GM19324 (cell line): Measurements from ENCODE around the gene ZNF93.
"Not testable (repeated sequence)": the region's sequence is repeated elsewhere in the genome, so short reads cannot be mapped to it uniquely, and the experiment has no call there.

ENCODE experiments used
- ATAC-seq: cut with Tn5 transposase; IDR thresholded peaks from one replicate; pipeline ENCODE4 v1.9.1; 2021; ENCODE audit warnings: mild to moderate bottlenecking, moderate library complexity; ENCODE audit not compliant: unreplicated experiment, low FRiP score

The ZNF93 gene

DNA sequence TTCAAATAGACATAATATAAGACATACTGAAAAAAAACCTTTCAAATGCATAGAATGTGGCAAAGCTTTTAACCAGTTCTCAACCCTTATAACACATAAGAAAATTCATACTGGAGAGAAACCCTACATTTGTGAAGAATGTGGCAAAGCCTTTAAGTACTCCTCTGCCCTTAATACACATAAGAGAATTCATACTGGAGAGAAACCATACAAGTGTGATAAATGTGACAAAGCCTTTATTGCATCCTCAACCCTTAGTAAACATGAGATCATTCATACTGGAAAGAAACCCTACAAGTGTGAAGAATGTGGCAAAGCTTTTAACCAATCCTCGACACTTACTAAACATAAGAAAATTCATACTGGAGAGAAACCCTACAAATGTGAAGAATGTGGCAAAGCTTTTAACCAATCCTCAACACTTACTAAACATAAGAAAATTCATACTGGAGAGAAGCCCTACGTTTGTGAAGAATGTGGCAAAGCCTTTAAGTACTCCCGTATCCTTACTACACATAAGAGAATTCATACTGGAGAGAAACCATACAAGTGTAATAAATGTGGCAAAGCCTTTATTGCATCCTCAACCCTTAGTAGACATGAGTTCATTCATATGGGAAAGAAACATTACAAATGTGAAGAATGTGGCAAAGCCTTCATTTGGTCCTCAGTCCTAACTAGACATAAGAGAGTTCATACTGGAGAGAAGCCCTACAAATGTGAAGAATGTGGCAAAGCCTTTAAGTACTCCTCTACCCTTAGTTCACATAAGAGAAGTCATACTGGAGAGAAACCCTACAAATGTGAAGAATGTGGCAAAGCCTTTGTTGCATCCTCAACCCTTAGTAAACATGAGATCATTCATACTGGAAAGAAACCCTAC lies 32.9 kb downstream of the ZNF93 start:
- ATAC-seq = not testable (repeated sequence)

GRCh38 chr19:19937403-19937802 lies 36.7 kb downstream of the ZNF93 start:
- no peak for ATAC-seq

DNA sequence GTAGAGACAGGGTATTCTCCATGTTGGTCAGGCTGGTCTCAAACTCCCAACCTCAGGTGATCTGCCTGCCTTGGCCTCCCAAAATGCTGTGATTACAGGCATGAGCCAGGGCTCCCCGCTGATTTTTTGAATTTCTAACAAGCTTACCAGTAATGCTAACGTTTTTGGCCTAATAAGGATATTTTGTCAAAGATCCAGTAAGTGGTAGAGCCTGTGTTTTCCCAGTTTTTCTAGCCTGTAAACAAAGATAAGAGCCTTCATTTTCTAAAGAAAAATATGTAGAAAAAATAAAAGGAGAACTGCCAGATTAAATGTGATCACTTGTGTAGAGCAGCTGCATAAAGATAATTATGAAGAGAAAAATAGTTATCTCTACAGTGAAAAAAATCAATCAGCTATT lies 37.7 kb downstream of the ZNF93 start:
- ATAC-seq = no peak

DNA sequence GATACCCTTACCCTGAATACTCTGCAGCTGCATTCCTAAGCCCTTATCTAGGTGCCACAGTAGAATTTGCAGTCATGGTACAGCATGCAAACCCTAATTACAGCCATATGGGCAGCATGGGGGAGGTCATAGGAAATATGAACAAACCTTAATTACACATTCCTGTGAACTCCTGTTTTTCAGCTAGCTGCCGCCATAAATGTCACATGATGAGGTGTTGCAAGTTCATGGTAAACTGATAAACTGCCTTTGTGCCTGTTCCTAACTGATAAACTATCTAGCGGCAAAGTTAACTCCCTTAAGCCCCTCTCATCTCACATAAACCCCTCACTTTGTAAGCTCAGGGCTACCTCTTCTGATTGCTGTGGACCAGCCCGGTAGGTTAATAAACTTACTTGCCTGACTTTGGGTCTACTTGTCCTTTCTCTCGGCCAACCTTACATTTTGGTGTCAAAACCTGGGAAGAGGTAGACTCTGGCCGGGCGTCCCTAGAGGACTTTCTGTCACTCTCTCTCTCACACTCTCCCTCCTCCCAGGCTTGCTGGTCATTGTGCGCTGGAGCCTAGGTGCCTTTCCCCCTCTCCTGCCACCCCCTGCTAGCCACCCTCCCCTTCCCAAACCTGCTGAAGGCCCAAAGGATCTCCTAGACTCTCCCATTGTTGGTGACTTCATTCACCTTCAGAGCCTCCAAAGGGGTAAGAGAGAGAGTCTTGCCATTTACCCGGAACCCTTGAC lies 43.3 kb downstream of the ZNF93 start:
- ATAC-seq = no peak

- ATAC-seq = no peak
Measured at GRCh38 chr19:19944583-19944880, 43.8 kb downstream of the ZNF93 start.

DNA sequence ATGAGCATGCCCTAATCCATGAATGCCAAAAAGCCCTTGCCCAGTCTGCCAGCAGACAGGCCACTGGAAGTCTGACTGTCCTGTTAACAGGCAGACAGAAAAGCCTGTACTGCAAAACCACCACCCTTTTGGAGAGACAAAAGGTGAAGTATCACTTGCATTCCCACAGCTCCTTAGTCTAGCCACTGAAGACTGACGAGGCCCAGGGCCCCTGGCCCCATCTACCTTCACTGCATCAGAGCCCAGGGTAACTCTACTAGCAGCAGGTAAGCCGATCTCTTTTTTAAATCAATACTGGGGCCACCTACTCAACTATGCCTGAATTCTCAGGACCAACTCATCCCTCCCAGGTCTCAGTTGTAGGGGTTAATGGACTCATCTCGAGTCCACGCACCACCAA lies 45.5 kb downstream of the ZNF93 start:
- ATAC-seq = no peak

DNA sequence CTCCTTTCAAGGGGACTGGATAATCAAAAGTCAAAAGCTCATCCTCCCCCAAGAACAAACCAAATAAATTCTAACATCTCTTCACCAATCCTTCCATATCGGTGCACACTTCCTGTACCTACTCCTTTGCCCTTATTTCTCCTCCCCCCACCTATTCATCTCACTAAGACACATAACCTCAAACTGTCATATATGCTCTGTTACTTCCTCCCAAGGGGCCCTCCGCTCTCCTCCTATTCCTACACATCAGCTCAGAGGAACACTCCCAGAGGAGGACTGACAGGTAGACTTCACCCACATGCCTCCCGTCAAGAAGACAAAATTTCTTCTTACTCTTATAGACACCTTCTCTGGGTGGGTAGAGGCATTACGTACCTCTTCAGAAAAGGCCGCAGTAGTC lies 48.1 kb downstream of the ZNF93 start:
- ATAC-seq = no peak

GRCh38 chr19:19955208-19955607 lies 54.5 kb downstream of the ZNF93 start:
- no peak for ATAC-seq

GRCh38 chr19:19956434-19957075 lies 55.8 kb downstream of the ZNF93 start:
- no peak for ATAC-seq

GRCh38 chr19:19957766-19958165 lies 57.0 kb downstream of the ZNF93 start:
- ATAC-seq = not testable (repeated sequence)

DNA sequence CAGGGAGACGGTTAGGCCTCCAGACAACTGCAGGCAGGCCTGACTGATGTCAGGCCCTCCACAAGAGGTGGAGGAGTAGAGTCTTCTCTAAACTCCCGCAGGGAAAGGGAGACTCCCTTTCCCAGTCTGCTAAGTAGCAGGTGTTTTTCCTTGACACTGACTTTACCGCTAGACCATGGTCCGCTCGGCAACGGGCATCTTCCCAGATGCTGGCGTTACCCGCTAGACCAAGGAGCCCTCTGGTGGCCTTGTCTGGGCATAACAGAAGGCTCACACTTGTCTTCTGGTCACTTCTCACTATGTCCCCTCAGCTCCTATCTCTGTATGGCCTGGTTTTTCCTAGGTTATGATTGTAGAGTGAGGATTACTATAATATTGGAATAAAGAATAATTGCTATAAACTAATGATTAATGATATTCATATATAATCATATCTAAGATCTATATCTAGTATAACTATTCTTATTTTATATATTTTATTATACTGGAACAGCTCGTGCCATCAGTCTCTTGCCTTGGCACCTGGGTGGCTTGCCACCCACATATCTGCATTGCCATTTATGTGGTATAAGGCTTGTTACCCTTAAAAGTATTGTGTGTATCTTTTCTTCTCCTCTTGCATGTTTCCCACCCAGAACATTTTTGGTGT lies 58.5 kb downstream of the ZNF93 start:
- ATAC-seq = not testable (repeated sequence)

DNA sequence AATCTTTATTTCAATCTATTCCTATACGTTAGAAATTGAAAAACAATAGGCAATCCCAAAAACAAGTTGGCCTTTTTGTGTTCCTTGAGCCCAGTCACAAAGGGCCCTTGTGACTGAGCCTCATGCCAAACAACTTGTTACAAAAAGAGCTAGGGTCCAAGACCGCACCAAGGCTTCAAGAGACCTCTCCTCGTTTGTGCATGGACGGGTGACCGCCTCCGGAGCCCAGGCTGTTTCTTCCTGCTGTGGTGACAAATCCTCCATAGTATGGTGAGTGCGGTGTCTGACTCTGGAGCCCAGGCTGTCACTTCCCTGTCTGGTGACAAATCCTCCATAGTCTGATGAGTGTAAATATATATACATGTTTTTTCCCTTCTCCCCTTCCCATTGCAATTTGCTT lies 63.7 kb downstream of the ZNF93 start:
- ATAC-seq = no peak

DNA sequence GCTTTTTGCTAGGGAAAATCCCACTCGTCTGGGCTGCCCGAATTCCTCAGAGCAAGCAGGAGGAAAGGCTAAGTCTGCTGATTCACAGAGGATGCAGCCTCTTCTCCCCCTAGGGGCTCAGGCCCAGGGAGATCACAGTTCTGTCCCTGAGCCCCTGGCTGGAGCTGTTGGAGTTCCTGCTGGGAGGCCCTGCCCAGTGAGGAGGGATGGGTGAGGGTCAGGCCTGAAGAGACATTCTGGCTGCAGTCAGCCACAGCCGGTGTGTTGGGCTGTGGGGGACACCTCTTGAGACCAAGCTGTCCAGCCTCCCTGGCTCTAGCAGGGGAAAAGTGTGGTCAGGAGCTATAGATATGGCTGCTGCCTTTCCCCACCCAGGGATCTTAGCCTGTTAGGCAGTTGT lies 65.4 kb downstream of the ZNF93 start:
- not testable (repeated sequence) for ATAC-seq

- ATAC-seq = no peak
Measured at GRCh38 chr19:19966862-19967261, 66.1 kb downstream of the ZNF93 start.
